Endodermal cell (in vitro differentiated cells): ENCODE data around the gene HSBP1L1. TPM values are rescaled to one million over a fixed set of nuclear protein-coding genes. Genes with fewer than 3 reads are reported as not detected.

Experiments
- DNase-seq: peaks from one replicate; pipeline ENCODE4 v3.0.0-alpha.2; 2017
- H3K27ac ChIP-seq: 2 replicates; pipeline ENCODE4 v1.5.1; 2013; ENCODE audit warnings: mild to moderate bottlenecking, low read depth, low read length, moderate library complexity
- H3K27me3 ChIP-seq: 2 replicates; pipeline ENCODE4 v1.6.1; 2013; ENCODE audit warnings: mild to moderate bottlenecking, low read length, moderate library complexity; ENCODE audit not compliant: insufficient read depth, control insufficient read depth, poor library complexity, severe bottlenecking
- H3K36me3 ChIP-seq: 2 replicates; pipeline ENCODE4 v1.7.0; 2013; ENCODE audit warnings: mild to moderate bottlenecking, low read length, moderate library complexity; ENCODE audit not compliant: control insufficient read depth, insufficient read depth
- H3K4me1 ChIP-seq: one replicate; pipeline ENCODE4 v1.7.0; 2013; ENCODE audit warnings: low read length; ENCODE audit not compliant: control insufficient read depth, insufficient read depth
- H3K4me3 ChIP-seq: 2 replicates; pipeline ENCODE4 v1.5.1; 2013; ENCODE audit warnings: mild to moderate bottlenecking, low read length, moderate library complexity
- H3K9ac ChIP-seq: 2 replicates; pipeline ENCODE4 v1.6.1; 2013; ENCODE audit warnings: mild to moderate bottlenecking, low read length, moderate library complexity; ENCODE audit not compliant: poor library complexity, severe bottlenecking; ENCODE audit errors: extremely low read depth
- H3K9me3 ChIP-seq: 2 replicates; pipeline ENCODE4 v1.6.1; 2013; ENCODE audit warnings: mild to moderate bottlenecking, low read length, moderate library complexity; ENCODE audit not compliant: control insufficient read depth
- H3K27ac Mint-ChIP-seq: 2 replicates; pipeline ENCODE4 v1.8.0; 2020; ENCODE audit warnings: mixed read lengths
- H3K27me3 Mint-ChIP-seq: 2 replicates; pipeline ENCODE4 v1.8.0; 2021; ENCODE audit warnings: mild to moderate bottlenecking, mixed read lengths; ENCODE audit not compliant: insufficient read depth
- H3K36me3 Mint-ChIP-seq: 2 replicates; pipeline ENCODE4 v1.8.0; 2020; ENCODE audit warnings: low read depth, mixed read lengths
- H3K4me1 Mint-ChIP-seq: 2 replicates; pipeline ENCODE4 v1.8.0; 2020; ENCODE audit warnings: mixed read lengths
- H3K4me3 Mint-ChIP-seq: 2 replicates; pipeline ENCODE4 v1.8.0; 2020; ENCODE audit warnings: mild to moderate bottlenecking, moderate library complexity, mixed read lengths
- H3K9me3 Mint-ChIP-seq: 2 replicates; pipeline ENCODE4 v1.8.0; 2020; ENCODE audit warnings: mild to moderate bottlenecking, mixed read lengths
- CTCF ChIP-seq: fragments of 200-600 bp; sonication (generic); conservative IDR thresholded peaks from 2 replicates; pipeline ENCODE4 v1.5.0; 2021; ENCODE audit warnings: antibody characterized with exemption, mild to moderate bottlenecking
- WGBS, 2 experiments: methylation state at CpG; one replicate each; pipeline versions ENCODE4 v1.1.5 to v1.1.7; 2013; ENCODE audit warnings: missing lambda C conversion rate in 2 of 2, mixed read lengths in 1 of 2; ENCODE audit not compliant: insufficient coverage in 1 of 2, insufficient read length in 1 of 2; 5-methylcytosine and 5-hydroxymethylcytosine counted together
- total RNA-seq, 2 donors: library from RNA; stranded (reverse); fragmentation: NEBNext Ultra II Directional in 1 of 2; extraction: Animal tissue kit (Norgen Biotek cat#: 25700) in 1 of 2; gene quantifications; 2 replicates in 1 of 2; 3 replicates in 1 of 2; pipeline ENCODE4 v1.2.1, GENCODE V29; 2021

Gene HSBP1L1
- total RNA-seq, 2 donors from 2014 or later: 2.6 to 2.7 TPM

GRCh38 chr18:79974025-79974654 is 9.7 kb downstream of the HSBP1L1 start:
- Histone ChIP-seq H3K4me3 (no peak overlapping the region), H3K27me3 (no peaks in the 10 kb centered on the region), H3K9me3 (no peaks in the 10 kb centered on the region), H3K9ac (no peak overlapping the region), H3K27ac (no peak overlapping the region), H3K36me3 (peaks cover 78% of the 10 kb centered on the region), H3K4me1 (no peaks in the 10 kb centered on the region)
- Mint-ChIP-seq H3K36me3 (peaks cover 75% of the 10 kb centered on the region), H3K27ac (no peak overlapping the region), H3K4me3 (no peak overlapping the region), H3K9me3 (no peaks in the 10 kb centered on the region), H3K27me3 (no peaks in the 10 kb centered on the region), H3K4me1 (peaks cover 9% of the 10 kb centered on the region)
- no peak for DNase-seq
- no peak for TF ChIP-seq CTCF
- WGBS, 2 experiments: 80 to 100% methylated on average over 1 to 3 of the region's 4 CpGs

GRCh38 chr18:79975043-79975442 is 10.6 kb downstream of the HSBP1L1 start:
- H3K36me3 Mint-ChIP-seq: peaks cover 73% of the 10 kb centered on the region
- no peak for DNase-seq
- H3K9me3 Mint-ChIP-seq: no peaks in the 10 kb centered on the region
- H3K27ac Mint-ChIP-seq: no peak overlapping the region
- H3K27me3 Mint-ChIP-seq: no peaks in the 10 kb centered on the region
- WGBS, 2 experiments: 98 to 100% methylated on average over 3 to 4 of the region's 4 CpGs
- H3K4me1 Mint-ChIP-seq: peaks cover 9% of the 10 kb centered on the region
- Histone ChIP-seq H3K9ac (no peak overlapping the region), H3K27ac (no peak overlapping the region), H3K9me3 (no peaks in the 10 kb centered on the region), H3K36me3 (peaks cover 83% of the 10 kb centered on the region), H3K4me1 (no peaks in the 10 kb centered on the region), H3K4me3 (no peak overlapping the region), H3K27me3 (no peaks in the 10 kb centered on the region)
- H3K4me3 Mint-ChIP-seq: no peak overlapping the region
- no peak for TF ChIP-seq CTCF

- Mint-ChIP-seq H3K4me1 (peaks cover 9% of the 10 kb centered on the region), H3K27me3 (no peaks in the 10 kb centered on the region), H3K27ac (peak overlapping the region; percentile 30), H3K9me3 (no peaks in the 10 kb centered on the region), H3K4me3 (no peak overlapping the region), H3K36me3 (peaks cover 67% of the 10 kb centered on the region)
- no peaks in the 10 kb centered on the region for H3K9me3 ChIP-seq
- H3K36me3 ChIP-seq: peaks cover 74% of the 10 kb centered on the region
- H3K4me3 ChIP-seq: no peak overlapping the region
- DNase-seq: no peak
- no peaks in the 10 kb centered on the region for H3K27me3 ChIP-seq
- no peak overlapping the region for H3K9ac ChIP-seq
- WGBS, 2 experiments: 90 to 91% methylated on average over 5 to 14 of the region's 14 CpGs
- no peak for TF ChIP-seq CTCF
- no peaks in the 10 kb centered on the region for H3K4me1 ChIP-seq
- no peak overlapping the region for H3K27ac ChIP-seq
These were observed 11.7 kb downstream of the HSBP1L1 start for GRCh38 chr18:79975985-79976680.
